HG03520 (cell line): ENCODE data around the gene GJA4.
"Not testable (repeated sequence)": the region's sequence is repeated elsewhere in the genome, so short reads cannot be mapped to it uniquely, and the experiment has no call there.

ENCODE experiments used
- ATAC-seq: cut with Tn5 transposase; IDR thresholded peaks from one replicate; pipeline ENCODE4 v1.9.1; 2021; ENCODE audit warnings: mild to moderate bottlenecking, moderate library complexity; ENCODE audit not compliant: unreplicated experiment

GJA4 gene

GRCh38 chr1:34768856-34769255 is 23.9 kb upstream of the GJA4 start:
- ATAC-seq = no peak

- ATAC-seq = no peak
Measured at GRCh38 chr1:34770891-34771504, 21.8 kb upstream of the GJA4 start.

GRCh38 chr1:34771573-34772371 is 21.0 kb upstream of the GJA4 start:
- ATAC-seq = no peak

- ATAC-seq = not testable (repeated sequence)
Measured at GRCh38 chr1:34773114-34773513, 19.7 kb upstream of the GJA4 start.

GRCh38 chr1:34774957-34775356 is 17.8 kb upstream of the GJA4 start:
- no peak for ATAC-seq

GRCh38 chr1:34776911-34777310 is 15.9 kb upstream of the GJA4 start:
- ATAC-seq = no peak

GRCh38 chr1:34777519-34778321 is 15.1 kb upstream of the GJA4 start:
- ATAC-seq = no peak

- no peak for ATAC-seq
Measured at GRCh38 chr1:34778381-34778780, 14.4 kb upstream of the GJA4 start.

GRCh38 chr1:34779005-34779404 is 13.8 kb upstream of the GJA4 start:
- no peak for ATAC-seq

- ATAC-seq = no peak
Measured at GRCh38 chr1:34779526-34779925, 13.3 kb upstream of the GJA4 start.

GRCh38 chr1:34779962-34780361 is 12.8 kb upstream of the GJA4 start:
- ATAC-seq = no peak

GRCh38 chr1:34780528-34780927 is 12.3 kb upstream of the GJA4 start:
- no peak for ATAC-seq

- ATAC-seq = no peak
Measured at GRCh38 chr1:34781071-34781843, 11.5 kb upstream of the GJA4 start, which contains the start of gene GJB3. Gene GJB3, plus strand, starts transcription at chr1:34781214. Its CDS starts 3,549 bp downstream, at chr1:34784763.

- no peak for ATAC-seq
Measured at GRCh38 chr1:34781844-34782391, 10.9 kb upstream of the GJA4 start.

GRCh38 chr1:34784751-34785221 is 8.0 kb upstream of the GJA4 start:
- no peak for ATAC-seq

- ATAC-seq = no peak
Measured at GRCh38 chr1:34785231-34785874, 7.4 kb upstream of the GJA4 start.

GRCh38 chr1:34785875-34786470 is 6.8 kb upstream of the GJA4 start:
- ATAC-seq = no peak

GRCh38 chr1:34786521-34787325 is 6.1 kb upstream of the GJA4 start:
- ATAC-seq = no peak
